ENCODE data around the gene DOK4. TPM values are rescaled to one million over a fixed set of nuclear protein-coding genes. Genes with fewer than 3 reads are reported as not detected.

The DOK4 gene
- polyA plus RNA-seq, 1 experiment = 40.0 TPM

DNA sequence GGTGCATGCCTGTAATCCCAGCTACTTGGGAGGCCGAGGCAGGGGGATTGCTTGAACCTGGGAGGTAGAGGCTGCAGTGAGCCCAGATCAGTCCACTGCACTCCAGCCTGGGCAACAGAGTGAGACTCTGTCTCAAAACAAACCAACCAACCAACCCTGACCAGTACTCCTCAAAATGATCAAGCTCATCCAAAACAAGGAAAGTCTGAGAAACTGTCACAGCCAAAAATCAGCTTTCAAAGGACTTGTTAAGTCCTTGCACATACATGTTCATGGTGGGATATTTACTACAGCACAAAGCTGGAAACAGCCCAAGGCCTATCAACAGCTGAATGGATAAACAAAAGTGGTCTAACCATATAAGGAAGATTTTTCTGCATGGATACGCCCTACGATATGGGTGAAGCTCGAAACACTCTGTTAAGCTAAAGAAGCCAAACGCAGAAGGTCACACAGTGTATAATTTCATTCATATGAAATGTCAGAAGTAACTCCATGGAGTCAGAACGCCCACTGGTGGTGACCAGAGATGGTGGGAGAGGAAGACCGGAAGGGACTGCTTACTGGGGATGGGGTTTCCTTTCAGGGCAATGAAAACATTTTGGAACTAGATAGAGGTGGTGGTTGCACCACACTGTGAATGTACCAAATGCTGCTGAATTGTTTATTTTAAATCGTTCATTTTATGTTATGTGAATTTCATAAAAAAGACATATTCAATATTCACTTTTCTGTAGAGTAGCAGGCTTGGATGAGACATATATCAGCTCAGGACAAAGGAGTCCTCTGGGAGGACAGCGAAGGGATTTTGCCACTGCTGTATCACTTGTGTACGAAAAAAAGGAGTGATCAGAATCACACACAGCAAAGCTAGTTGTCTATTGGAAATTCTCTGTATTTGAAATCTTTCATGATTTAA, 64.0 kb downstream of the DOK4 start:
- CTCF ChIA-PET = interaction anchor here (0.6 to 17.0 kb wide), 18 partner anchors 11 to 339 kb away, joined by 3 to 461 read pairs (median 4); partner anchors contain the start of genes CIAPIN1, COQ9, CPNE2 and POLR2C
- TF ChIP-seq, protein P1, sequence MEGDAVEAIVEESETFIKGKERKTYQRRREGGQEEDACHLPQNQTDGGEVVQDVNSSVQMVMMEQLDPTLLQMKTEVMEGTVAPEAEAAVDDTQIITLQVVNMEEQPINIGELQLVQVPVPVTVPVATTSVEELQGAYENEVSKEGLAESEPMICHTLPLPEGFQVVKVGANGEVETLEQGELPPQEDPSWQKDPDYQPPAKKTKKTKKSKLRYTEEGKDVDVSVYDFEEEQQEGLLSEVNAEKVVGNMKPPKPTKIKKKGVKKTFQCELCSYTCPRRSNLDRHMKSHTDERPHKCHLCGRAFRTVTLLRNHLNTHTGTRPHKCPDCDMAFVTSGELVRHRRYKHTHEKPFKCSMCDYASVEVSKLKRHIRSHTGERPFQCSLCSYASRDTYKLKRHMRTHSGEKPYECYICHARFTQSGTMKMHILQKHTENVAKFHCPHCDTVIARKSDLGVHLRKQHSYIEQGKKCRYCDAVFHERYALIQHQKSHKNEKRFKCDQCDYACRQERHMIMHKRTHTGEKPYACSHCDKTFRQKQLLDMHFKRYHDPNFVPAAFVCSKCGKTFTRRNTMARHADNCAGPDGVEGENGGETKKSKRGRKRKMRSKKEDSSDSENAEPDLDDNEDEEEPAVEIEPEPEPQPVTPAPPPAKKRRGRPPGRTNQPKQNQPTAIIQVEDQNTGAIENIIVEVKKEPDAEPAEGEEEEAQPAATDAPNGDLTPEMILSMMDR (IDR thresholded peaks at IDR 0.05; ENCODE audit: insufficient read depth, low read depth, low read length) = peak; percentile 85
- POLR2A ChIA-PET = no interaction called here

More for the DNA sequence above, 64.0 kb downstream of the DOK4 start:
- H3K36me3 ChIP-seq (ENCODE audit: control insufficient read depth, insufficient read depth, low read length) = peaks cover 1% of the 10 kb centered on the region; the same call in 1 of the 2 replicates
- H3K4me3 ChIP-seq (ENCODE audit: low read depth, low read length) = no peak overlapping the region
- no peaks in the 10 kb centered on the region for H3K27me3 ChIP-seq (ENCODE audit: control insufficient read depth, insufficient read depth, low read length)
- no peak for DNase-seq (ENCODE audit: low read depth)

Other genes starting within 250 kb of the DOK4 start
- 69.5 and 94.8 TPM in 2 replicates for gene ARL2BP, start 241.2 kb downstream of the DOK4 start, polyA plus RNA-seq (2011; rRNA removed)
- 0.02 and 0.09 TPM in 2 replicates for gene PLLP, start 201.8 kb downstream of the DOK4 start, polyA plus RNA-seq (2011; rRNA removed)
- gene CCL22, start 127.7 kb downstream of the DOK4 start, polyA plus RNA-seq (2011; rRNA removed) = not detected in 2 replicates
- gene CX3CL1, start 114.0 kb downstream of the DOK4 start, polyA plus RNA-seq (2011; rRNA removed) = 0.02 TPM in 1 of 2 replicates, not detected in the other
- not detected in 2 replicates for gene CCL17, start 81.7 kb downstream of the DOK4 start, polyA plus RNA-seq (2011; rRNA removed)
- 51.6 and 55.3 TPM in 2 replicates for gene CIAPIN1, start 39.1 kb downstream of the DOK4 start, polyA plus RNA-seq (2011; rRNA removed)
- 62.7 and 69.5 TPM in 2 replicates for gene COQ9, start 39.0 kb downstream of the DOK4 start, polyA plus RNA-seq (2011; rRNA removed)
- gene POLR2C, start 23.8 kb downstream of the DOK4 start, polyA plus RNA-seq (2011; rRNA removed) = 127 and 176 TPM in 2 replicates
- gene CCDC102A, start 50.1 kb upstream of the DOK4 start, polyA plus RNA-seq (2011; rRNA removed) = 8.2 and 13.6 TPM in 2 replicates
- gene ADGRG5, start 56.1 kb upstream of the DOK4 start, polyA plus RNA-seq (2011; rRNA removed) = not detected in 2 replicates
- 0.44 and 1.1 TPM in 2 replicates for gene ADGRG1, start 142.1 kb upstream of the DOK4 start, polyA plus RNA-seq (2011; rRNA removed)
- not detected in 2 replicates for gene ADGRG3, start 181.8 kb upstream of the DOK4 start, polyA plus RNA-seq (2011; rRNA removed)
- gene DRC7, start 208.3 kb upstream of the DOK4 start, polyA plus RNA-seq (2011; rRNA removed) = not detected in 2 replicates
- 14.3 and 28.1 TPM in 2 replicates for gene KATNB1, start 249.3 kb upstream of the DOK4 start, polyA plus RNA-seq (2011; rRNA removed)